PC-3 (cell line): ENCODE results near the gene FIGNL1.
A peak's percentile ranks its signal among the peaks of the same experiment; 100 is the strongest.

Experiments
- EZH2 ChIP-seq: fragments of 300-600 bp; sonication (generic); IDR thresholded peaks from one replicate; pipeline ENCODE4 v1.6.1; 2017; ENCODE audit warnings: antibody characterized with exemption, mild to moderate bottlenecking, low read length; ENCODE audit not compliant: unreplicated experiment
- EZH2phosphoT487 ChIP-seq: fragments of 300-600 bp; sonication (generic); IDR thresholded peaks from 2 replicates; pipeline ENCODE4 v1.6.1; 2018; ENCODE audit warnings: mild to moderate bottlenecking, antibody characterized with exemption, low read length, borderline replicate concordance
- TF ChIP-seq, protein P1 (sequence below): fragments of 300-600 bp; sonication (generic); conservative IDR thresholded peaks from 2 replicates; pipeline ENCODE4 v1.5.1; 2017; ENCODE audit warnings: antibody characterized with exemption, low read depth, mild to moderate bottlenecking, low read length

- TF ChIP-seq, protein P1, sequence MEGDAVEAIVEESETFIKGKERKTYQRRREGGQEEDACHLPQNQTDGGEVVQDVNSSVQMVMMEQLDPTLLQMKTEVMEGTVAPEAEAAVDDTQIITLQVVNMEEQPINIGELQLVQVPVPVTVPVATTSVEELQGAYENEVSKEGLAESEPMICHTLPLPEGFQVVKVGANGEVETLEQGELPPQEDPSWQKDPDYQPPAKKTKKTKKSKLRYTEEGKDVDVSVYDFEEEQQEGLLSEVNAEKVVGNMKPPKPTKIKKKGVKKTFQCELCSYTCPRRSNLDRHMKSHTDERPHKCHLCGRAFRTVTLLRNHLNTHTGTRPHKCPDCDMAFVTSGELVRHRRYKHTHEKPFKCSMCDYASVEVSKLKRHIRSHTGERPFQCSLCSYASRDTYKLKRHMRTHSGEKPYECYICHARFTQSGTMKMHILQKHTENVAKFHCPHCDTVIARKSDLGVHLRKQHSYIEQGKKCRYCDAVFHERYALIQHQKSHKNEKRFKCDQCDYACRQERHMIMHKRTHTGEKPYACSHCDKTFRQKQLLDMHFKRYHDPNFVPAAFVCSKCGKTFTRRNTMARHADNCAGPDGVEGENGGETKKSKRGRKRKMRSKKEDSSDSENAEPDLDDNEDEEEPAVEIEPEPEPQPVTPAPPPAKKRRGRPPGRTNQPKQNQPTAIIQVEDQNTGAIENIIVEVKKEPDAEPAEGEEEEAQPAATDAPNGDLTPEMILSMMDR, result peak; percentile 92
- TF ChIP-seq EZH2 (no peak), EZH2phosphoT487 (no peak)
Measured at GRCh38 chr7:50418086-50418515, 32.0 kb downstream of the FIGNL1 start.
